ENCODE data around the gene CAPN1. TPM values are rescaled to one million over a fixed set of nuclear protein-coding genes. Genes with fewer than 3 reads are reported as not detected.

CAPN1 gene
- total RNA-seq, 2 experiments from 2014 or later = 75.6 to 79.1 TPM

- ChIA-PET POLR2A (interaction anchor here (0.5 kb wide), 1 partner anchor 103 kb away, joined by 4 read pairs; the partner anchor contains the start of gene CDC42EP2), CTCF (interaction anchor here (0.6 to 1.3 kb wide), 5 partner anchors 14 to 1307 kb away, joined by 3 to 4 read pairs (median 3); no protein-coding TSS in a partner anchor)
Observed at GRCh38 chr11:65211293-65212105, 29.8 kb downstream of the CAPN1 start.

DNA sequence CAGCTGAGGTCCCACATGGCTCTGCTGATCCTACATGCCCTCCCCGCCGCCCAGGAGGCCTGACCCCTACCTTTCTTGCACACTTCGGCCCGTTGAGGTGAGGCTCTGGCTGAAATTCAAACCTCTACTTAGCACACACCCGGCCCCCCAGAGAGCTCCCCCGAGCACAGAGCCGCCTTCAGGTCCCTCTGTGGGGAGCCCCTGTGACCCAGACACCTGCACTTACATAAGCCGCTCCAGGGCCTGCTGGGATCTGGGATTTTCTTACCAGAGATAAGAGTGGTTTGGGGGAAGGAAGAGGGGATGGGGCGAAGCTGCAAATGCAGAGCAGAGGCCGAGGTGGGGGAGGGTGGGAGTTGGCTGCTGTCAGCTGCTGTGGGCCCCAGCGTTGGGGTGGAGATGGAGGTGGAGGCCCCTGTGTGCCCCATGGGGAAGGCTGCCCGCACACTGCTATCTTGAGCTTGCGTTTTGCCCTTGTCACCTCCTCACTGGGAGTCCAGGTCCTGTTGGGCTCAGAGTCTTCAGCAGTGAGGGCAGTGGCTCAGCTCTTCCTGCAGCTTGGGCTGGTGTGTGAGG is 30.6 kb downstream of the CAPN1 start:
- POLR2A ChIA-PET = no interaction called here

GRCh38 chr11:65213322-65214211 is 31.8 kb downstream of the CAPN1 start:
- ChIA-PET CTCF (interaction anchor here (0.9 kb wide), 1 partner anchor 12 kb away, joined by 3 read pairs; no protein-coding TSS in a partner anchor), POLR2A (no interaction called here)

More for the DNA sequence above, 30.6 kb downstream of the CAPN1 start:
- CTCF ChIA-PET = interaction anchor here (1.3 kb wide), 1 partner anchor 13 kb away, joined by 3 read pairs; no protein-coding TSS in a partner anchor

GRCh38 chr11:65214212-65214845 is 32.6 kb downstream of the CAPN1 start:
- ChIA-PET POLR2A (interaction anchor here (0.6 kb wide), 2 partner anchors 11 to 63 kb away, joined by 3 to 4 read pairs; no protein-coding TSS in a partner anchor), CTCF (no interaction called here)

DNA sequence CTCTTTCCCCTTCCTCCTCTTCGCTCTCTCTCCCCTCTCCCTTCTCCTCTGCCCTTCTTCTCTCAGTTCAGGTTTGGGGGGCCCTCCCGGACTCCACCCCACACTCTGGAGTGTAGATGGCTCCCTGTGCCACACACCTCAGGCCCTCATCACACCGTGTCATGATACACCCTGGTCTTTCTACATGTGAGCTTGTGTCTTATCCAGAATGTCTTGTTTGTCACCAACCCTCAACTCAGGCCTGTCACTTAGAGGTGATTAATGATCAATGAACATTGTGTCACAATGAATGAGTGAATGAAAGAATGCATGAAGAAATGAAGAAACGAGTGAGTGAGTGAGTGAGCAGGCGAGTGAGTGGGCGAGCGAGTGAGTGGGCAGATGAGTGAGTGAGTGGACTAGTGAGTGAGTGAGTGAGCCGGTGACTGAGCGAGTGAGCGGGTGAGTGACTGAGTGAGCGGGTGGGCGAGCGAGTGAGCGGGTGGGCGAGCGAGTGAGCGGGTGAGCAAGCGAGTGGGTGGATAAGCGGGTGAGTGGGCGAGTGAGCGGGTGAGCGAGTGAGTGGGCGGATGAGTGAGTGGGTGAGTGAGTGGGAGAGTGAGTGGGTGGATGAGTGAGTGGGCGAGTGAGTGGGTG is 33.8 kb downstream of the CAPN1 start:
- ChIA-PET POLR2A (no interaction called here), CTCF (no interaction called here)

- POLR2A ChIA-PET = no interaction called here
- CTCF ChIA-PET = no interaction called here
Observed at GRCh38 chr11:65216830-65217229, 35.1 kb downstream of the CAPN1 start.

- ChIA-PET POLR2A (no interaction called here), CTCF (interaction anchor here (0.6 to 1.2 kb wide), 2 partner anchors 37 to 98 kb away, joined by 3 read pairs; no protein-coding TSS in a partner anchor)
Observed at GRCh38 chr11:65217441-65218423, 36.0 kb downstream of the CAPN1 start.

GRCh38 chr11:65218446-65218845 is 36.7 kb downstream of the CAPN1 start:
- ChIA-PET CTCF (interaction anchor here (0.6 to 1.2 kb wide), 3 partner anchors 36 to 475 kb away, joined by 3 to 7 read pairs (median 3); no protein-coding TSS in a partner anchor), POLR2A (no interaction called here)

DNA sequence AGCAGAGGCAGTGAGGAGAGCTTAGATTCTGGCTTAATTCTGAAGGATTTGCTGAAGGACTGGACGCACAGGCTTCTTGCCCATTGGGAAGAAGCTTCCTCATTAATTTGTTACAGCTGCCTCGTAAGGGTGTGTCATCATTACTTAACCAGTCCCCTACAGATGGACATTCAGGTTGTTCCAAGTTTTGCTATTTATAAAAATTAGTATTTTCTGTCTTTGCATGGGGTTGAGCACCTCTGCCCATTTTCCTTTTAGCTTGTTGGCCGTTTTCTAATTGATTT is 38.1 kb downstream of the CAPN1 start:
- ChIA-PET CTCF (interaction anchor here (0.6 to 3.6 kb wide), 2 partner anchors 15 to 73 kb away, joined by 5 to 15 read pairs; no protein-coding TSS in a partner anchor), POLR2A (no interaction called here)

GRCh38 chr11:65221026-65221425 is 39.3 kb downstream of the CAPN1 start:
- POLR2A ChIA-PET = no interaction called here
- CTCF ChIA-PET = interaction anchor here (1.1 to 3.6 kb wide), 2 partner anchors 16 to 288 kb away, joined by 3 to 15 read pairs; no protein-coding TSS in a partner anchor

- CTCF ChIA-PET = interaction anchor here (1.1 to 3.6 kb wide), 2 partner anchors 18 to 108 kb away, joined by 3 to 15 read pairs; no protein-coding TSS in a partner anchor
- POLR2A ChIA-PET = no interaction called here
Observed at GRCh38 chr11:65223011-65223410, 41.3 kb downstream of the CAPN1 start.

GRCh38 chr11:65224930-65225278 is 43.2 kb downstream of the CAPN1 start:
- CTCF ChIA-PET = interaction anchor here (0.5 to 2.2 kb wide), 15 partner anchors 11 to 274 kb away, joined by 3 to 18 read pairs (median 5); partner anchors contain the start of gene CDC42EP2
- POLR2A ChIA-PET = interaction anchor here (0.5 to 1.1 kb wide), 3 partner anchors 10 to 131 kb away, joined by 3 to 7 read pairs (median 3); partner anchors contain the start of gene POLA2

DNA sequence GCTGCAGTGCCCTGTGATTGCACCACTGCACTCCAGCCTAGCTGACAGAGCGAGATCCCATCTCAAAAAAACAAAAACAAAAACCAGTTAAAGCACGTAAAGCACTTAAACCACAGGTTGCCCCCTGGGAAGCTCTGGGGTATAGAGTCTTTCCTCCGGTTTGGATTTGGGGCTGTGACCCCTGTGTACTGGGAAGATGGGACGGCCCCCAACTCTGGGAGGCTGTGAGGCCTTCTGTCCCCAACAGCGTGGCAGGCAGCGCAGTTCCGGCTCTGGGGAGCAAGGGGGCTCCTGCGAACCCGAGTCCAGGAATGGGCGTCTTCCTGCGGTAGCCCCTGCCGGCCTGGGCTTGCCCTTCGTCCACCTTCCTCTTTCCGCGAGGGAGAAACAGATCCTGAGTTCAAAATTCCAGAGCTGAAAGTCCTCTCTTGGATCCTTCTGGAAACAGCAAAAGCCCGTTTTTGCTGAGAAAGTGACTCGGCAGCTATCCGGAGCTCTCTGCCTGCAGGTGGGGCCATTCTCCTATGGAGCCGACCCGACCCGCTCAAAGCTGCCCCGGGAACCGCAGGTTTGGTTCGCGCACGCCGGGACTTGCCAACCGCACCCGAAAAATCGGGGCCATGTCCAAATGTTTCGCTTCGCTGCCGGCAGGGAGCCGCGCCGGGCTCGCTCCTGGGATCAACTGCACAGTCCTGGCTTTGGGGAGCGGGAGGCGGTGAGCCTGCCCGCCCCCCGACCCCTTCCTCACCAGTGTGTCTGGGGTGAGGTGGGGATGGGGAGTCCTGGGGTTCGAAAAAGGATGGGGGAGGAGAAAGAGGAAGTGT is 43.8 kb downstream of the CAPN1 start:
- ChIA-PET POLR2A (interaction anchor here (0.5 to 1.1 kb wide), 3 partner anchors 11 to 130 kb away, joined by 3 to 7 read pairs (median 3); partner anchors contain the start of gene POLA2), CTCF (interaction anchor here (0.5 to 2.2 kb wide), 16 partner anchors 12 to 274 kb away, joined by 3 to 18 read pairs (median 5); partner anchors contain the start of gene CDC42EP2)

- POLR2A ChIA-PET = no interaction called here
- CTCF ChIA-PET = interaction anchor here (1.2 to 2.2 kb wide), 10 partner anchors 13 to 114 kb away, joined by 3 to 18 read pairs (median 6); partner anchors contain the start of gene CDC42EP2
Observed at GRCh38 chr11:65226103-65226442, 44.3 kb downstream of the CAPN1 start.

- ChIA-PET POLR2A (no interaction called here), CTCF (interaction anchor here (0.5 to 1.0 kb wide), 3 partner anchors 87 to 103 kb away, joined by 3 read pairs; no protein-coding TSS in a partner anchor)
Observed at GRCh38 chr11:65227879-65228278, 46.2 kb downstream of the CAPN1 start.
